ENCODE results near the gene CC2D2A.

CC2D2A gene

GRCh38 chr4:15469402-15470127 is at the start of gene CC2D2A:
CC2D2A (plus strand) TSS chr4:15469882; CDS start chr4:15475933, 6,051 bp downstream.
- DNase-seq: peak; percentile 83

- no peak for DNase-seq
These were observed 49.0 kb upstream of the CC2D2A start for GRCh38 chr4:15420642-15421041.

GRCh38 chr4:15423285-15423711 is 46.4 kb upstream of the CC2D2A start:
- no peak for DNase-seq

GRCh38 chr4:15425520-15425919 is 44.2 kb upstream of the CC2D2A start:
- no peak for DNase-seq

- DNase-seq: no peak
These were observed 42.5 kb upstream of the CC2D2A start for GRCh38 chr4:15427161-15427560.

GRCh38 chr4:15427701-15428100 is 42.0 kb upstream of the CC2D2A start, which contains the start of gene C1QTNF7:
C1QTNF7 (plus strand) TSS chr4:15428033; CDS start chr4:15435744, 7,711 bp downstream.
- no peak for DNase-seq

- DNase-seq: no peak
These were observed 41.1 kb upstream of the CC2D2A start for GRCh38 chr4:15428611-15429010.

- DNase-seq: no peak
These were observed 35.6 kb upstream of the CC2D2A start for GRCh38 chr4:15434091-15434490.

- no peak for DNase-seq
These were observed 35.0 kb upstream of the CC2D2A start for GRCh38 chr4:15434676-15435075.

GRCh38 chr4:15436513-15436912 is 33.2 kb upstream of the CC2D2A start:
- peak; percentile 62 for DNase-seq

- DNase-seq: no peak
These were observed 30.6 kb upstream of the CC2D2A start for GRCh38 chr4:15438939-15439524.

GRCh38 chr4:15443371-15444160 is 26.1 kb upstream of the CC2D2A start:
- no peak for DNase-seq

- DNase-seq: no peak
These were observed 25.4 kb upstream of the CC2D2A start for GRCh38 chr4:15444276-15444675.

GRCh38 chr4:15444879-15445547 is 24.7 kb upstream of the CC2D2A start:
- DNase-seq: no peak

GRCh38 chr4:15451181-15451865 is 18.4 kb upstream of the CC2D2A start:
- no peak for DNase-seq

- DNase-seq: peak; percentile 45
These were observed 17.6 kb upstream of the CC2D2A start for GRCh38 chr4:15451866-15452765.

- DNase-seq: no peak
These were observed 14.4 kb upstream of the CC2D2A start for GRCh38 chr4:15455290-15455689.

- peak; percentile 76 for DNase-seq
These were observed 12.1 kb upstream of the CC2D2A start for GRCh38 chr4:15457406-15458201.

GRCh38 chr4:15458616-15459015 is 11.1 kb upstream of the CC2D2A start:
- DNase-seq: no peak

- no peak for DNase-seq
These were observed 10.0 kb upstream of the CC2D2A start for GRCh38 chr4:15459706-15460105.

- DNase-seq: no peak
These were observed 3.1 kb upstream of the CC2D2A start for GRCh38 chr4:15466596-15466995.
